Heart left ventricle (tissue), 16 donors: ENCODE measurements around the gene VEGFC. TPM values are rescaled to one million over a fixed set of nuclear protein-coding genes. Genes with fewer than 3 reads are reported as not detected.
A peak's percentile ranks its signal among the peaks of the same experiment; 100 is the strongest.

ENCODE experiments used
- ATAC-seq, 4 donors: fragments of 200-7000 bp; cut with Tn5 transposase; one replicate each; pipeline ENCODE4 v1.9.1; 2020 to 2022; ENCODE audit warnings: moderate library complexity in 4 of 4, mild to moderate bottlenecking in 3 of 4, moderate number of reproducible peaks in 1 of 4
- DNase-seq, 5 donors: peaks; one replicate each; pipeline ENCODE4 v3.0.0-alpha.2; 2020
- H3K27ac ChIP-seq, 12 donors: fragments of 200-600 bp; sonication (generic) in 4 of 12; one replicate each; pipeline versions ENCODE4 v1.5.0 to v1.8.0; 2016 to 2022; ENCODE audit warnings: mild to moderate bottlenecking in 2 of 12
- H3K27me3 ChIP-seq, 9 donors: fragments of 200-600 bp; sonication (generic) in 2 of 9; one replicate each; pipeline versions ENCODE4 v1.5.1 to v1.8.0; 2016 to 2022; ENCODE audit warnings: mild to moderate bottlenecking in 3 of 9
- H3K36me3 ChIP-seq, 9 donors: fragments of 200-600 bp; sonication (generic) in 2 of 9; one replicate each; pipeline versions ENCODE4 v1.5.0 to v1.8.0; 2018 to 2022; ENCODE audit warnings: mild to moderate bottlenecking in 2 of 9
- H3K4me1 ChIP-seq, 12 donors: fragments of 200-600 bp; sonication (generic) in 4 of 12; one replicate each; pipeline versions ENCODE4 v1.5.0 to v1.8.0; 2016 to 2022; ENCODE audit warnings: mild to moderate bottlenecking in 3 of 12
- H3K4me3 ChIP-seq, 12 donors: fragments of 200-600 bp; sonication (generic) in 4 of 12; one replicate each; pipeline versions ENCODE4 v1.5.0 to v1.8.0; 2017 to 2022; ENCODE audit warnings: mild to moderate bottlenecking in 9 of 12, moderate library complexity in 4 of 12
- H3K9me3 ChIP-seq, 12 donors: fragments of 200-600 bp; sonication (generic) in 4 of 12; one replicate each; pipeline versions ENCODE4 v1.5.0 to v1.8.0; 2016 to 2022; ENCODE audit warnings: mild to moderate bottlenecking in 1 of 12
- CTCF ChIP-seq, 12 donors: fragments of 200-600 bp; sonication (generic) in 4 of 12; IDR thresholded peaks; one replicate each; pipeline versions ENCODE4 v1.5.0 to v1.8.0; 2018 to 2022; ENCODE audit warnings: antibody characterized with exemption in 12 of 12, mild to moderate bottlenecking in 5 of 12
- POLR2A ChIP-seq, 2 donors: fragments of 450-650 bp; IDR thresholded peaks; one replicate each; pipeline ENCODE4 v1.6.1; 2017; ENCODE audit warnings: antibody characterized with exemption in 2 of 2, mild to moderate bottlenecking in 2 of 2, moderate library complexity in 2 of 2
- WGBS, 4 donors: extraction: QIAGEN DNeasy Blood & Tissue Kit in 2 of 4; methylation state at CpG; one replicate each; pipeline versions ENCODE4 v1.1.5 to v1.1.7; 2013 to 2018; 5-methylcytosine and 5-hydroxymethylcytosine counted together
- intact Hi-C, 10 donors: fragments of 100-400 bp; cut with DNase I; formaldehyde crosslinking; loops; one replicate each; pipeline versions ENCODE4 v1.11.1 to v1.14.2; 2022
- polyA plus RNA-seq, 2 donors: library from polyadenylated mRNA; stranded (reverse); fragments of 200-250 nt; gene quantifications; one replicate each; pipeline ENCODE4 v1.2.3, GENCODE V29; 2013
- total RNA-seq, 9 donors: library from RNA; depleted of rRNA in 2 of 9; stranded (reverse); fragments of >200 nt in 2 of 9; fragmentation: NEBNext Ultra II Directional in 3 of 9; extraction: Animal tissue kit (Norgen Biotek cat#: 25700) in 3 of 9; gene quantifications; one replicate each; pipeline versions ENCODE4 v1.1.0 to v1.2.4, GENCODE V29; 2016 to 2023
- donor health status: ischemic (EF 13 %, LVEDD 7.1; RV severe dilation, severe dysfunction).
- donor health status: healthy with polysubstance abuse.
- donor health status: DM: no; HTN: yes; CAD: no.
- donor health status: DM: no; HTN: no; CAD: no.
- donor health status: ischemic (EF 25% LVEDD 6.9; RV normal size, moderate dysfunction).
- donor health status: ischemic (EF 25% LVEDD 5.7; RV mildly dilated, moderate dysfunction).
- donor health status: healthy.
- donor health status: DM: yes; HTN: yes; CAD: no.
- donor health status: ischemic (EF 35%, LVEDD 5.7; RV mildly dilated, moderate dysfunction).
- donor health status: nonischemic (EF 11% LVEDD 7.7; RV severe dilation, severe dysfunction).
- donor health status: DM: yes; HTN: yes; CAD: no.
- donor health status: PGD.
- donor health status: ischemic (EF 29% LVEDD 5.4; RV normal size, mild dysfunction).
- donor health status: nonischemic (EF 23%, LVEDD 6.1; RV moderate dilation, normal function).

The VEGFC gene
- total and polyA plus RNA-seq, 11 donors = 4.0 to 16.0 (median 7.4) TPM

GRCh38 chr4:176769514-176769913 lies 23.2 kb downstream of the VEGFC start:
- no peak for ATAC-seq
- TF ChIP-seq CTCF (IDR thresholded peaks at IDR 0.05) = no peak
- TF ChIP-seq POLR2A (IDR thresholded peaks at IDR 0.05) = no peak
- H3K9me3 ChIP-seq = peaks cover 0 to 8% (median 0%) of the 10 kb centered on the region in 12 donors
- 72 to 86% (median 79%) methylated on average over 2 of the region's 2 CpGs for WGBS, 4 donors
- no peak overlapping the region for H3K4me3 ChIP-seq
- intact Hi-C loops = no loop called here
- no peak for DNase-seq
- no peak overlapping the region for H3K27ac ChIP-seq
- no peaks in the 10 kb centered on the region for H3K27me3 ChIP-seq
- peaks cover 0 to 12% (median 0%) of the 10 kb centered on the region in 12 donors for H3K4me1 ChIP-seq
- H3K36me3 ChIP-seq = no peaks in the 10 kb centered on the region

GRCh38 chr4:176767183-176767582 lies 25.5 kb downstream of the VEGFC start:
- intact Hi-C loops = no loop called here
- Histone ChIP-seq H3K27me3 (no peaks in the 10 kb centered on the region), H3K27ac (no peak overlapping the region), H3K4me3 (no peak overlapping the region), H3K36me3 (no peaks in the 10 kb centered on the region), H3K4me1 (peaks cover 0 to 15% (median 0%) of the 10 kb centered on the region in 12 donors), H3K9me3 (peaks cover 0 to 8% (median 0%) of the 10 kb centered on the region in 12 donors)
- WGBS, 4 donors = 93 to 98% (median 96%) methylated on average over 1 of the region's 1 CpG
- DNase-seq (no peak), ATAC-seq (peak in 1 of 4 donors; percentile 59)
- TF ChIP-seq POLR2A (IDR thresholded peaks at IDR 0.05) = no peak
- no peak for TF ChIP-seq CTCF (IDR thresholded peaks at IDR 0.05)

GRCh38 chr4:176762661-176763308 lies 29.9 kb downstream of the VEGFC start:
- peaks cover 0 to 8% (median 0%) of the 10 kb centered on the region in 12 donors for H3K9me3 ChIP-seq
- intact Hi-C loops = no loop called here
- no peaks in the 10 kb centered on the region for H3K36me3 ChIP-seq
- H3K27me3 ChIP-seq = no peaks in the 10 kb centered on the region
- H3K4me1 ChIP-seq = peaks cover 0 to 9% (median 0%) of the 10 kb centered on the region in 12 donors
- DNase-seq (no peak), ATAC-seq (no peak)
- no peak overlapping the region for H3K27ac ChIP-seq
- TF ChIP-seq POLR2A (IDR thresholded peaks at IDR 0.05) = no peak
- TF ChIP-seq CTCF (IDR thresholded peaks at IDR 0.05) = no peak
- WGBS, 4 donors = 53 to 70% (median 63%) methylated on average over 3 of the region's 3 CpGs
- H3K4me3 ChIP-seq = no peak overlapping the region

- Histone ChIP-seq H3K27ac (no peak overlapping the region), H3K4me3 (no peak overlapping the region), H3K27me3 (no peaks in the 10 kb centered on the region), H3K4me1 (peaks cover 0 to 9% (median 0%) of the 10 kb centered on the region in 12 donors), H3K36me3 (no peaks in the 10 kb centered on the region), H3K9me3 (peaks cover 0 to 8% (median 0%) of the 10 kb centered on the region in 12 donors)
- intact Hi-C loops = no loop called here
- 89 to 92% (median 91%) methylated on average over 3 of the region's 3 CpGs for WGBS, 4 donors
- TF ChIP-seq CTCF (IDR thresholded peaks at IDR 0.05) (no peak), POLR2A (IDR thresholded peaks at IDR 0.05) (no peak)
- ATAC-seq (peak in 1 of 4 donors; percentile 26), DNase-seq (no peak)
Observed at GRCh38 chr4:176761872-176762271, 30.9 kb downstream of the VEGFC start.
